Ishikawa (cell line): ENCODE results near the gene RPL4.

Experiments used
- CEBPB ChIP-seq: IDR thresholded peaks from 2 replicates; pipeline ENCODE4 v1.6.1; 2012
- CREB1 ChIP-seq: IDR thresholded peaks from 2 replicates; pipeline ENCODE4 v1.6.1; 2012; ENCODE audit warnings: low read depth
- EGR1 ChIP-seq: IDR thresholded peaks from 2 replicates; pipeline ENCODE4 v1.6.1; 2012
- EP300 ChIP-seq: IDR thresholded peaks from 2 replicates; pipeline ENCODE4 v1.6.1; 2012; ENCODE audit warnings: borderline replicate concordance
- FOXM1 ChIP-seq: IDR thresholded peaks from 2 replicates; pipeline ENCODE4 v1.6.1; 2012; ENCODE audit warnings: low read depth, borderline replicate concordance
- MAX ChIP-seq: IDR thresholded peaks from 2 replicates; pipeline ENCODE4 v1.6.1; 2012
- NFIC ChIP-seq: IDR thresholded peaks from 2 replicates; pipeline ENCODE4 v1.6.1; 2012
- RAD21 ChIP-seq: IDR thresholded peaks from 2 replicates; pipeline ENCODE4 v1.6.1; 2012; ENCODE audit warnings: low read depth
- REST ChIP-seq: IDR thresholded peaks from 2 replicates; pipeline ENCODE4 v1.6.1; 2012; ENCODE audit warnings: low read depth, mild to moderate bottlenecking
- TAF1 ChIP-seq: IDR thresholded peaks from 2 replicates; pipeline ENCODE4 v1.6.1; 2012; ENCODE audit warnings: low read depth, mild to moderate bottlenecking
- TCF12 ChIP-seq: IDR thresholded peaks from 2 replicates; pipeline ENCODE4 v1.6.1; 2012; ENCODE audit warnings: low read depth
- TEAD4 ChIP-seq: IDR thresholded peaks from 2 replicates; pipeline ENCODE4 v1.6.1; 2012
- USF1 ChIP-seq: IDR thresholded peaks from 2 replicates; pipeline ENCODE4 v1.6.1; 2012
- YY1 ChIP-seq: IDR thresholded peaks from 2 replicates; pipeline ENCODE4 v1.6.1; 2012; ENCODE audit warnings: low read depth
- ZBTB7A ChIP-seq: IDR thresholded peaks from 2 replicates; pipeline ENCODE4 v1.6.1; 2012; ENCODE audit warnings: low read depth

RPL4 gene

GRCh38 chr15:66462627-66463026 lies 42.0 kb downstream of the RPL4 start:
- no peak for TF ChIP-seq EGR1
- no peak for TF ChIP-seq CREB1
- no peak for TF ChIP-seq MAX
- no peak for TF ChIP-seq TCF12
- no peak for TF ChIP-seq CEBPB
- TF ChIP-seq EP300, result no peak
- no peak for TF ChIP-seq NFIC
- no peak for TF ChIP-seq YY1

GRCh38 chr15:66461917-66462316 lies 42.7 kb downstream of the RPL4 start:
- TF ChIP-seq USF1 (no peak), RAD21 (no peak), TCF12 (no peak), TAF1 (no peak), YY1 (no peak), NFIC (no peak), CREB1 (no peak), CEBPB (peak; percentile 54), REST (no peak)

- TF ChIP-seq TEAD4 (no peak), CEBPB (no peak), TCF12 (no peak), RAD21 (no peak), ZBTB7A (no peak), REST (no peak), EP300 (no peak), EGR1 (no peak), NFIC (no peak), CREB1 (no peak), USF1 (no peak), FOXM1 (no peak), YY1 (no peak), MAX (no peak)
Measured at GRCh38 chr15:66459818-66460615, 44.6 kb downstream of the RPL4 start.

- TF ChIP-seq NFIC, result no peak
- no peak for TF ChIP-seq EP300
- TF ChIP-seq YY1, result no peak
- no peak for TF ChIP-seq USF1
- no peak for TF ChIP-seq REST
- no peak for TF ChIP-seq TAF1
- no peak for TF ChIP-seq EGR1
- TF ChIP-seq MAX, result no peak
- TF ChIP-seq TCF12, result no peak
- no peak for TF ChIP-seq CEBPB
- TF ChIP-seq TEAD4, result no peak
- TF ChIP-seq FOXM1, result no peak
- no peak for TF ChIP-seq RAD21
- TF ChIP-seq CREB1, result no peak
- TF ChIP-seq ZBTB7A, result no peak
Measured at GRCh38 chr15:66456211-66456610, 48.4 kb downstream of the RPL4 start.
